Activated naive CD8-positive, alpha-beta T cell (primary cell): ENCODE results near the gene CEP290.
"Not testable (repeated sequence)": the region's sequence is repeated elsewhere in the genome, so short reads cannot be mapped to it uniquely, and the experiment has no call there.

Experiments used
- H3K27ac Mint-ChIP-seq: one replicate; pipeline ENCODE4 v1.8.0; 2021; ENCODE audit warnings: mixed read lengths
- H3K27me3 Mint-ChIP-seq: one replicate; pipeline ENCODE4 v1.8.0; 2021; ENCODE audit warnings: mixed read lengths
- H3K36me3 Mint-ChIP-seq: one replicate; pipeline ENCODE4 v1.8.0; 2021; ENCODE audit warnings: mixed read lengths
- H3K4me1 Mint-ChIP-seq: one replicate; pipeline ENCODE4 v1.8.0; 2021; ENCODE audit warnings: low read depth, mixed read lengths
- H3K4me3 Mint-ChIP-seq: one replicate; pipeline ENCODE4 v1.8.0; 2021; ENCODE audit warnings: mild to moderate bottlenecking, mixed read lengths
- H3K9me3 Mint-ChIP-seq: one replicate; pipeline ENCODE4 v1.8.0; 2021; ENCODE audit warnings: low read depth, mixed read lengths

The CEP290 gene

DNA sequence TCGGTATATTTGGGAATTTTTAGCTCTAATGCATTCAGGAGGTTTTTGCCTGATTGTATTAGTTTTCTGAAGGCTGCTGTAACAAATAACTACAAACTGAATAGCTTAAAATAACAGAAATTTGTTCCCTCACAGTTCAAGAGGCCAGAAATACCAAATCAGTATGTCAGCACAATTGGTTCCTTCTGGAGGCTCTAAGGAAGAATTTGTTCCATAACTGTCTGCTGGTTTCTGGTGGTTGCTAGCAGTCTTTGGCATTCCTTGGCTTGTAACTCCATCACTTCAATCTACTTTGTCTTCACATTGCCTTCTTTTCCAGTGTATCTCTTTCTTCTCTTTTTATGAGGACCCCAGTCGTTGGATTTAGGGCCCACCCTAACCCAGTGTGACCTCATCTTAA is 21.5 kb upstream of the CEP290 start:
- H3K36me3 Mint-ChIP-seq, result peaks cover 25% of the 10 kb centered on the region
- H3K27ac Mint-ChIP-seq, result no peak overlapping the region
- no peaks in the 10 kb centered on the region for H3K9me3 Mint-ChIP-seq
- H3K4me3 Mint-ChIP-seq, result no peak overlapping the region
- no peaks in the 10 kb centered on the region for H3K27me3 Mint-ChIP-seq
- H3K4me1 Mint-ChIP-seq, result no peaks in the 10 kb centered on the region

DNA sequence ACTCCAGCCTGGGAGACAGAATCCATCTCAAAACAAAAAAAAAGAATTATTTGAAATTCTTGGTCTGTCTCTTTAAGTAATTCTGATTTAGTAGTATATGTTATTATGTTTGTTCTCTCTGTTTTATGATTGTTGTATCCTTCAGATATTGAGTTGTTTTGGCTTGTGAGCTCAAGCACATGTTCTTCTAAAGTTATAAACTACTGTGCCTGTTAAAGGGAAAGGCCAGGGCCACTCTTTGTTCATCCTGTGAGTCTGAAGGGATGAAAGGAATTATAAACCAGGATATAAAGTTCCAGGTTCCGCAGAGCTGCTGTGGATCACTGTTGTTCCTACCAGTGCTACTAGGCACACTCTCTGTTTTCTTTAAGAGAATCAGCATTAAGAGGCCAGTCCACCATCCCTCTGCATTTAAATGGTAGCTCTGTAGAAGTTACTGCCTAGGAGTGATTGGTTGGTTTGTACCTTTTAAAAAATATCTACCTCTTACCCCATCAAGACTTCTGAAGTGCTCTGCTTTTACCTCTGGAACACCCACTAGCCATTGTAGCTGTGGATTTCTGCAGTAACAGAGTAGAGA is 14.3 kb upstream of the CEP290 start:
- H3K4me3 Mint-ChIP-seq, result no peak overlapping the region
- H3K9me3 Mint-ChIP-seq, result no peaks in the 10 kb centered on the region
- H3K27ac Mint-ChIP-seq, result no peak overlapping the region
- no peaks in the 10 kb centered on the region for H3K27me3 Mint-ChIP-seq
- peaks cover 13% of the 10 kb centered on the region for H3K4me1 Mint-ChIP-seq
- peaks cover 3% of the 10 kb centered on the region for H3K36me3 Mint-ChIP-seq

DNA sequence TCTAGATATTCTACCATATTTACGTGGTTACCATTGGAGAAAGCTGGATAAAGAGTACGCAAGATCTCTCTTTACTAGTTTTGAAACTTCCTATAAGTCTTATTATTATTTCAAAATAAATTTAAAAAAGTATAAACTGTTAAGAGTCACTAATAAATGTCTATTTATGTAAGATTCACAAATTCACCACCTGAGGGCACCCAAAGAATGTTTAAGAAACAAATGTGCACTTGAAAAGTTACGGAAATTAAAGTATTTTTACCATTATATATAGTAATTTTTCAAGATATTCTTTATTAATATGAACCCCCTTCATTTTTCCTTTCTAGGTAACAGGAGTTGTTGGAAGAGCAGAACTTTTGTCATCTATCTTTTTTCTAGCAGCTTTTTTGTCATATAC is 12.1 kb upstream of the CEP290 start:
- Mint-ChIP-seq H3K4me1 (peaks cover 23% of the 10 kb centered on the region), H3K36me3 (peaks cover 6% of the 10 kb centered on the region), H3K27me3 (no peaks in the 10 kb centered on the region), H3K9me3 (no peaks in the 10 kb centered on the region), H3K27ac (no peak overlapping the region), H3K4me3 (no peak overlapping the region)

DNA sequence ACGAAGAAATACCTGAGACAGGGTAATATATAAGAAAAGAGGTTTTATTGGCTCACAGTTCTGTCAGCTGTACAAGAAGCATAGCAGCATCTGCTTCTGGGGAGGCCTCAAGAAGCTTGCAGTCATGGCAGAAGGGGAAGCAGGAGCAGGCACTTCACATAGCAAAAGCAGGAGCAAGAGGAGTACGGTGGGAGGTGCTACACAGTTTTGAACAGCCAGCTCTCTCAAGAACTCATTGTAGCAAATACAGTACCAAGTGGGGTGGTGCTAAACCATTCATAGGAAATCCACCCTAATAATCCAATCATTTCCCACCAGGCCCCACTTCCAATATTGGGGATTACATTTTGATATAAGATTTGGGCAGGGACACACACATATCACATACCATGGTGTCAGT is 8.2 kb upstream of the CEP290 start:
- Mint-ChIP-seq H3K27me3 (no peaks in the 10 kb centered on the region), H3K27ac (no peak overlapping the region), H3K9me3 (no peaks in the 10 kb centered on the region), H3K36me3 (peaks cover 4% of the 10 kb centered on the region), H3K4me1 (peaks cover 41% of the 10 kb centered on the region), H3K4me3 (no peak overlapping the region)

DNA sequence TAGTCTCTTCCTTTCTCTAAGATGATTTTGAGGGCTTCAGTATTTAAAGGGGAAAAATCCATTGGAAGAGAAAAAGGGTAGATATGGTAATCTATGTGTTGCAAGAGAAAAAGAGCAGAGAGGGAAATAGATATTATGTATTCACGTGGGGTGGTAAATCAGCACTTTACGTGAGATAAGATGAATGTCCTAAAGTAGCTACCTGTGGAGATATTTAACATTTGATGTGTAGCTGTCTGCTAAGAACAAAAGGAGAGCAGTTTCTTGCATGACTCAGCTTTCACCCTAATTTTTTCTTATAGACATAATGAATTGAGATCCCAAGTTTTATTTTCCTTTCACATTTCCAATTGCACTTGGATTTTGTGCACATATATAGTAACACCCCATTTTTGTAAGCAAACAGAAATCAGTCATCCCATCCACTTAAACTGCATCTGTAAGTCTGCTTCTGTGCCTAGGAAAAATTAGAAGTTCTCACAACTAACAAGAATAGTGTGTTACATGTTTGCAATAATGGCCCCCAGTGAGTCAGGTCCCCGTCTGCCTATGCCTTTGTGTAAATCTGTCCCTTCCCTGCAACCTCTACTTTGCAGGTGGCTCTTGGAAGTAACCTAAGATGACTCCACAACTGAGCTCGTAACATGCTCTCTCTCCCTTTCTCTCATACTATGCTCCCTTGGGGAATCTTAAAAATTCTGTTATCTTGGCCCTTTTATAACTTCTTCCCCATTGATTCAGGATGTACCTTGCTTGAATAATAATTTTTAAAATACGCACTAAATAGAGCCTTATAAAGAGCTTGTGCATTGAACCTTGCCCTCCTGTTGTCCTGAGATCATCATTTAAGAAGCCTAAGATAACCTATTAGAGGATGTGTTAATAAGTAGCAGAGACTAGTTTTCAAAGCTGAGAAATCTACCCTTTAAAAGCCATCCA is 3.9 kb upstream of the CEP290 start:
- Mint-ChIP-seq H3K4me1 (peaks cover 54% of the 10 kb centered on the region), H3K36me3 (peaks cover 4% of the 10 kb centered on the region), H3K4me3 (no peak overlapping the region), H3K27ac (no peak overlapping the region), H3K9me3 (no peaks in the 10 kb centered on the region), H3K27me3 (no peaks in the 10 kb centered on the region)

DNA sequence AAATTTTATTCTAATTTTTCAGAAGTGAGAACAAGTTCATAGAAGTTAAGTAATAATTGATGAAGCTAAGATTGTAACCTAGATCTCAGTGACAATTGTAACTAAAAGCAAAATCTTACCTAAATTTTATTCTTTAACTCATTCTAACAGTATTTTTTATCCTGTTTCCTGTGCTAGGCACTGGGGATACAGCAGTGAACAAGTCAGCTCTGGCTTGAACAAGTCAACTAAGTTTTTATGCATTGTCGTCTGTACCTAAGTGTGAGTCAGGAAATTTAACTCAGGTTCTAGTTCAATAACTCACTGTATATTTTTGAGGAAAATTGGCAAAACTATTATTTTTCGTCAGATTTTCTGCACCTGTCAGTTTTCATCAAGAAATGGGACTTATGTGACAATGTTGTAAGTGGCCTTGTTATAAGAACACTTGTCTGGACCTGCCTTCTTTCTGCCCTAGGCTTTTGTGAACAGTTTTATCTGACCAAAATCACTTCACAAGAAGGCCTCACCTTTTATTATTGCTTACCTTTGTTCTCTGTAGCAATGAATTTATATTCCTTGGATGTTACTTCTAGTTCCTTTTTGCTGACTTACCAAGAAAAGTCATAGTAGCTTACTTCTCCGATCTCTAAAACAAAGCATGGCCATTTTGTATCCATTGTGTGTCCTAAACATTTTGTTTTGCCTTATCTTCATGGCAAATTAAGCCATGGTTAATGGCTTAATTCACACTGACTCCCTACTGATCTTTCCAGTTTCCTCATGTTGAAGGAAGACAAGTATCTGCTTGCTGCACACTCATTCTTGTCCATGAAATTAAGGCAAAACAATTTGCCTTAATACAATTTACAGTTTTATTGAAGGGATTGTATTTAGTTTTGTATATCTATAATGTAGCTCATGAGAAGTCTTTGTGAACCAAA is 2.9 kb upstream of the CEP290 start:
- peak overlapping the region; percentile 60 for H3K4me3 Mint-ChIP-seq
- H3K36me3 Mint-ChIP-seq, result peaks cover 6% of the 10 kb centered on the region
- H3K27ac Mint-ChIP-seq, result no peak overlapping the region
- H3K9me3 Mint-ChIP-seq, result no peaks in the 10 kb centered on the region
- no peaks in the 10 kb centered on the region for H3K27me3 Mint-ChIP-seq
- peaks cover 47% of the 10 kb centered on the region for H3K4me1 Mint-ChIP-seq

DNA sequence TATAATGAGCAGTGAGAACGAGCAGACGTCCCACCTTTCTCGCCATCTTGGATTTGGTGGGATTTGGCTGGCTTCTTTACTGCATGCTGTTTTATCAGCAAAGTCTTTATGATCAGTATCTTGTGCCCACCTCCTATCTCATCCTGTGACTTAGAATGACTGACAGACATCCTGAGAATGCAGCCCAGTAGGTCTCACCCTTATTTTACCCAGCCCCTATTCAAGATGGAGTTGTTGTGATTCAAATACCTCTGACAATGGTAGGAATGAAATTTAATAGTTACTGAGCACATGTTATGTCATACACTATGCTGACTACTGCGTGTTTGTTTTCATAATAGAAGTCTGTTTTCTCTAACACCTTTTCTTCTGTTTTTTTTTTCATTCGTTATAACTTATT is 2.1 kb upstream of the CEP290 start:
- no peak overlapping the region for H3K27ac Mint-ChIP-seq

DNA sequence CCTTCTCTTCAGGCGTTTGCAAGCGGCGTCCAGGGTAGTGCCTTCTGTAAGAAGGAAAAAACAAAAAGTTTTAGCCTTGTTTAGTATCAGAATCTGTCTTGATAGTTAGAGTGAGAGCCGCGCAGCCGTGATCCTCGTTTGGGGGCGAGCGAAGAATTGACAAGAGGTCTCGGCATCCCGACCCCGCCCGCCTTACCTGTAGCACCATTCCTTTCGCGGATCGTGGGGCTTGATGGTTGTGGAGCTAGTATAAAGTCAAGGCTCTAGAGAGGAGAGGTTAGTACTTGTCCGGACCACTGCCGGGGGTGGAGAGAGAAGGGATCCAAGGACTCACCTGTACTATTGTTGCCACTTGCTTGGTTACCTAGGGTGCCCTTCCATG is 713 bp upstream of the CEP290 start:
- Mint-ChIP-seq H3K4me3 (peak overlapping the region; percentile 97), H3K27ac (peak overlapping the region; percentile 98), H3K27me3 (no peaks in the 10 kb centered on the region), H3K4me1 (peaks cover 44% of the 10 kb centered on the region), H3K36me3 (peaks cover 13% of the 10 kb centered on the region), H3K9me3 (no peaks in the 10 kb centered on the region)

More for the DNA sequence above, 2.1 kb upstream of the CEP290 start:
- peaks cover 44% of the 10 kb centered on the region for H3K4me1 Mint-ChIP-seq
- H3K27me3 Mint-ChIP-seq, result no peaks in the 10 kb centered on the region
- H3K36me3 Mint-ChIP-seq, result peaks cover 6% of the 10 kb centered on the region
- H3K4me3 Mint-ChIP-seq, result peak overlapping the region; percentile 60
- H3K9me3 Mint-ChIP-seq, result no peaks in the 10 kb centered on the region

DNA sequence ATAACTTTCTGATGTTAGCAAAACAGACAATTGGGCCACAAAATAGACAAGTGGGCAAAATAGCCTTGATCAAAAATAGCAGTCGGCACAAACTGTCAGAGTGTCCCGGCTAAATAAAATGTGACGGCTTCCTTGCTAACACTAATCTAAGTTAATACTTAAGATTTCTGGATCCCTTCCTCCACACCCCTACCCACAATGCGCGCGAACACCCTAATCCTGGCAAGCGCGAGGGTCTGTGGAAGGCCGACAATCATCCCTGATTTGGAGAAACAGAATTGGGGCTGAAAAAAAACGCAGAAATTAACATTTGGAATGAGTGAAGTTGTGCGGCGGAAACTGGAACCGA is 489 bp downstream of the CEP290 start:
- Mint-ChIP-seq H3K36me3 (peaks cover 16% of the 10 kb centered on the region), H3K4me3 (peak overlapping the region; percentile 97), H3K27ac (peak overlapping the region; percentile 98), H3K27me3 (no peaks in the 10 kb centered on the region), H3K4me1 (peaks cover 41% of the 10 kb centered on the region), H3K9me3 (no peaks in the 10 kb centered on the region)

DNA sequence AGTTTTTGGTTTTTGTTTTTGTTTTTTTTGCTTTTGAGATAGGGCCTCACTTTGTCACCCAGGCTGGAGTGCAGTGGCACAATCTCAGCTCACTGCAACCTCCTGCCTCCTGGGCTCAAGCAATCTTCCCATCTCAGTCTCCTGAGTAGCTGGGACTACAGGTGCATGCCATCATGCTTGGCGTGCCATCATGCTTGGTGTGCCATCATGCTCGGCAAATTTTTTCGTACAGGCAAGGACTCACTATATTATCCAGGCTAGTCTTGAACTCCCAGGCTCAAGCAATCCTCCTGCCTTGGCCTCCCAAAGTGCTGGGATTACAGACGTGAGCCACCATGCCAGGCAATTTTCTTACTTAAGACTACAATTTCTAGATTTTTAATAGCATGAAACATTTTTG is 2.2 kb downstream of the CEP290 start:
- not testable (repeated sequence) for H3K27me3 Mint-ChIP-seq, H3K4me3 Mint-ChIP-seq, H3K27ac Mint-ChIP-seq, H3K9me3 Mint-ChIP-seq
- peaks cover 18% of the 10 kb centered on the region for H3K36me3 Mint-ChIP-seq
- H3K4me1 Mint-ChIP-seq, result peaks cover 29% of the 10 kb centered on the region

DNA sequence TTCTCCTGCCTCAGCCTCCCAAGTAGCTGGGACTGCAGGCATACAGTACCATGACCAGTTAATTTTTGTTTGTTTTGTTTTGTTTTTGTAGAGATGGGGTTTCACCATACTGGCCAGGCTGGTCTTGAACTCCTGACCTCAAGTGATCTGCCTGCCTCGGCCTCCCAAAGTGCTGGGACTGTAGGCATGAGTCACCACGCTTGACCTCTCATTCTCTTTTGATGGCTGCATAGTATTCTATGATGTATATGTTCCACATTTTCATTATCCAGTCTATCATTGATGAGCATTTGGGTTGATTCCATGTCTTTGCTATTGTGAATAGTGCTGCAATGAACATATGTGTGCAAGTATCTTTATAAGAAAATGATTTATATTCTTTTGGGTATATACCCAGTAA is 8.7 kb downstream of the CEP290 start:
- not testable (repeated sequence) for H3K9me3 Mint-ChIP-seq, H3K27me3 Mint-ChIP-seq, H3K4me3 Mint-ChIP-seq, H3K27ac Mint-ChIP-seq, H3K4me1 Mint-ChIP-seq
- peaks cover 20% of the 10 kb centered on the region for H3K36me3 Mint-ChIP-seq

DNA sequence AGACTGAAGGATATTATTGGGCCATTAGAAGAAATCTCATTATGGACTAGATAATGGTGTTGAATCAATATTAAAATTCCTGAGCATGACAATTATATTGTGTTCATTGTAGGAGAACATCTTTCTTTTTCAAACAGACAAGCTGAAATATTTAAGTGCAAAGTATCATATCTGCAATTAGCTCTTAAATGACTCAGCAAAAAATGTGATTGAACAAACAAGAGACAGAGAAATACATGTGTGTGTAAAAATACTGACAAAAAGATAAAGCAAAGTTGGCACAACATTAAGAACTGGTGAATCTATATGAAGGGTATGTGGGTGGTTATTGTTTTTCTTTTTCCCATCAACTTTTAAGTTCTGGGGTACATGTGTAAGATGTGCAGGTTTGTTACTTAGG is 9.5 kb downstream of the CEP290 start:
- Mint-ChIP-seq H3K4me1 (no peaks in the 10 kb centered on the region), H3K36me3 (peaks cover 15% of the 10 kb centered on the region), H3K4me3 (no peak overlapping the region), H3K9me3 (no peaks in the 10 kb centered on the region), H3K27me3 (no peaks in the 10 kb centered on the region), H3K27ac (no peak overlapping the region)

DNA sequence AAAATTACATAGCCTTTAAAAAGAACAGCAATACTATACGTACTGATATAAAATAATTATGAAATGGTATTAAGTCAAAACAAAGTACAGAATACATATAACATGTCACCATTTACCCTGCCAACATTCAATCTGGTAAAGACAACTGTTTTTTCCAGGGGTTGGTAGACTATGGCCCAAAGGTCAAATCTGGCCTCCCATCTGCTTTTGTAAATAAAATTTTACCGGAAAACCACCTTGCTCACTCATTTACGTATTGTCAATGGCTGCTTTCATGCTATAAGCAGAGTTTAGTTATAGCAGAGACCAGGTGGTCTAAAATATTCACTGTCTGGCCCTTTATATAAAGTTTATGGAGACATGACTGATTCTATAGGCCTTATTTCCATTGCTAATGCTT is 14.0 kb downstream of the CEP290 start:
- H3K9me3 Mint-ChIP-seq, result no peaks in the 10 kb centered on the region
- H3K4me1 Mint-ChIP-seq, result no peaks in the 10 kb centered on the region
- H3K36me3 Mint-ChIP-seq, result no peaks in the 10 kb centered on the region
- no peaks in the 10 kb centered on the region for H3K27me3 Mint-ChIP-seq
- H3K4me3 Mint-ChIP-seq, result no peak overlapping the region
- no peak overlapping the region for H3K27ac Mint-ChIP-seq

DNA sequence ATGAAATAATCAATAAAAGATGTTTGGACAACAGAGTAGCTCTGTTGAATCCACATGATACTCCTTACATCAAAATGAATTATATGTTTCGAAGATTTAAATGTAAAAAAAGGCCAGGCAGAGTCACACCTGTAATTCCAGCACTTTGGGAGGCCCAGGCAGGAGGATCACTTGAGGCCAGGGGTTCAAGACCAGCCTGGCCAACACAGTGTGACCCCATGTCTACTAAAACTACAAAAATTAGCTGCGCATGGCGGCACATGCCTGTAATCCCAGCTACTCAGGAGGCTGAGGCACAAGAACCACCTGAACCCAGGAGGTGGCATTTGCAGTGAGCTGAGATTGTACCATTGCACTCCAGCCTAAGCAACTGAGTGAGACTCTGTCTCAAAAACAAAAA is 14.8 kb downstream of the CEP290 start:
- H3K4me1 Mint-ChIP-seq, result no peaks in the 10 kb centered on the region
- no peaks in the 10 kb centered on the region for H3K9me3 Mint-ChIP-seq
- H3K27me3 Mint-ChIP-seq, result no peaks in the 10 kb centered on the region
- H3K27ac Mint-ChIP-seq, result no peak overlapping the region
- H3K4me3 Mint-ChIP-seq, result no peak overlapping the region
- H3K36me3 Mint-ChIP-seq, result no peaks in the 10 kb centered on the region

DNA sequence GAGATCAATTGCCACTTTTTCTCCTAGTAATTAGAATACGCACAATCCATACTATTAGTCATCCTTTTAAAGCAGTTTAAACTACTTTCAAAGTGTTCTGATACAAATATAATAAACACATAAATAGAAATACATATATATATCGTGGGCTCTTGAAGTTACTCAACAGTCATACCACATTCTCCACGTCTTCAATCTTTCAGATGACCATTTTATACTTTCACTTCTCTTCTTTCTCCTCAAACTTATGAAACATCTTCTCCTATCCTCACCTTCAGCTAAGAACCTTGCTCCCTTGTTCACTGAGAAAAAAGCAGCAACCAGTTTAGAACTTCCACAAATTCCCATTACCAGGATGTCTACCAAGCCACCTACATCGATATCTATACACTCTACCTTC is 19.2 kb downstream of the CEP290 start:
- Mint-ChIP-seq H3K27ac (no peak overlapping the region), H3K4me1 (no peaks in the 10 kb centered on the region), H3K9me3 (no peaks in the 10 kb centered on the region), H3K36me3 (no peaks in the 10 kb centered on the region), H3K4me3 (no peak overlapping the region), H3K27me3 (no peaks in the 10 kb centered on the region)
